GM12878 (cell line): Measurements from ENCODE around the gene C10orf90. TPM values are rescaled to one million over a fixed set of nuclear protein-coding genes. Genes with fewer than 3 reads are reported as not detected.

Source experiments
- ATAC-seq: fragments of 200-7000 bp; cut with Tn5 transposase; 3 replicates; pipeline ENCODE4 v1.9.1; 2020; ENCODE audit warnings: mild to moderate bottlenecking, moderate library complexity
- BruUV-seq: library from RNA; stranded (reverse); fragments of 400-500 nt; replicated peaks from 2 replicates; lab custom pipeline; 2021; lab: Mats Ljungman, UMichigan
- CTCF ChIA-PET: fragments of 300-600 bp; sonication (Branson Sonifier 250); formaldehyde crosslinking; extraction: SDS; loops from one replicate; lab custom pipeline; 2021; ENCODE audit warnings: inconsistent platforms; lab: Yijun Ruan, JAX
- POLR2A ChIA-PET: fragments of 350-600 bp; formaldehyde crosslinking; extraction: SDS; loops from one replicate; lab custom pipeline; 2021; ENCODE audit warnings: inconsistent platforms; lab: Charles Lee
- RAD21 ChIA-PET: fragments of 300-600 bp; sonication (Branson Sonifier 250); formaldehyde crosslinking; loops from one replicate; lab custom pipeline; 2023; ENCODE audit warnings: antibody characterized with exemption; ENCODE audit not compliant: unreplicated experiment; lab: Charles Lee
- SMC1A ChIA-PET: fragments of 300-600 bp; sonication (Branson Sonifier 250); formaldehyde crosslinking; loops from one replicate; lab custom pipeline; 2023; ENCODE audit not compliant: unreplicated experiment, uncharacterized antibody; lab: Charles Lee
- DNase-seq: peaks from one replicate; pipeline ENCODE4 v3.0.0-alpha.2; 2011; ENCODE audit warnings: low read depth, low spot score
- FAIRE-seq: peaks from 3 replicates; lab custom pipeline; 2011; peaks lifted over from hg19 to GRCh38; lab: Jason Lieb, UNC
- H2AFZ ChIP-seq: 2 replicates; pipeline ENCODE4 v1.6.0; 2011; ENCODE audit warnings: low read depth, low read length, control low read depth; ENCODE audit not compliant: control insufficient read depth
- H3K27ac ChIP-seq: 2 replicates; pipeline ENCODE4 v1.5.1; 2011; ENCODE audit warnings: control low read depth; ENCODE audit not compliant: control insufficient read depth, insufficient read depth
- H3K27me3 ChIP-seq, 2 experiments: replicated peaks in 1 of 2; 2 replicates each; pipeline versions ENCODE4 v1.6.0 to v1.6.1; 2011; ENCODE audit warnings: low read length in 1 of 2; ENCODE audit not compliant: control insufficient read depth in 2 of 2, insufficient read depth in 2 of 2
- H3K36me3 ChIP-seq, 2 experiments: 2 replicates each; pipeline ENCODE4 v1.5.1; 2011; ENCODE audit warnings: low read length in 1 of 2; ENCODE audit not compliant: control insufficient read depth in 2 of 2, insufficient read depth in 2 of 2
- H3K4me1 ChIP-seq: 2 replicates; pipeline ENCODE4 v1.6.1; 2011; ENCODE audit warnings: mild to moderate bottlenecking, low read length, moderate library complexity, mixed read lengths; ENCODE audit not compliant: control insufficient read depth, insufficient read depth
- H3K4me2 ChIP-seq: 2 replicates; pipeline ENCODE4 v1.6.0; 2011; ENCODE audit warnings: control low read depth; ENCODE audit not compliant: control insufficient read depth, insufficient read depth
- H3K4me3 ChIP-seq: fragments of 200-600 bp; sonication (generic); 2 replicates; pipeline ENCODE4 v1.5.1; 2016
- H3K79me2 ChIP-seq: 2 replicates; pipeline ENCODE4 v1.6.0; 2011; ENCODE audit warnings: low read length; ENCODE audit not compliant: control insufficient read depth, insufficient read depth
- H3K9ac ChIP-seq: 2 replicates; pipeline ENCODE4 v1.8.0; 2011; ENCODE audit warnings: low read length, control low read depth, mixed read lengths; ENCODE audit not compliant: control insufficient read depth, insufficient read depth
- H3K9me3 ChIP-seq: replicated peaks from 3 replicates; pipeline ENCODE4 v1.5.1; 2011; ENCODE audit warnings: mild to moderate bottlenecking, low read length; ENCODE audit not compliant: control insufficient read depth, insufficient read depth
- H4K20me1 ChIP-seq: 2 replicates; pipeline ENCODE4 v1.6.0; 2011; ENCODE audit not compliant: control insufficient read depth, insufficient read depth
- BMI1 ChIP-seq: fragments of 450-650 bp; IDR thresholded peaks from 2 replicates; pipeline ENCODE4 v1.6.1; 2016; ENCODE audit warnings: mild to moderate bottlenecking, moderate library complexity, borderline replicate concordance
- BRCA1 ChIP-seq: IDR thresholded peaks from 2 replicates; pipeline ENCODE4 v1.6.1; 2011; ENCODE audit warnings: low read depth, low read length, improper control_type of control experiment
- GABPA ChIP-seq: IDR thresholded peaks from 2 replicates; pipeline ENCODE4 v1.6.1; 2014; ENCODE audit warnings: antibody characterized with exemption, low read depth, mild to moderate bottlenecking, inconsistent platforms
- KLF5 ChIP-seq: fragments of 450-650 bp; IDR thresholded peaks from 2 replicates; pipeline ENCODE4 v1.6.1; 2014; ENCODE audit warnings: mild to moderate bottlenecking; ENCODE audit not compliant: partially characterized antibody
- NRF1 ChIP-seq: conservative IDR thresholded peaks from 2 replicates; pipeline ENCODE4 v1.6.1; 2011; ENCODE audit warnings: mild to moderate bottlenecking, low read depth, low read length, improper control_type of control experiment
- PAX8 ChIP-seq: fragments of 450-650 bp; IDR thresholded peaks from 2 replicates; pipeline ENCODE4 v1.6.1; 2017; ENCODE audit warnings: mild to moderate bottlenecking, moderate library complexity
- SIN3A ChIP-seq: IDR thresholded peaks from 2 replicates; pipeline ENCODE4 v1.6.1; 2012; ENCODE audit warnings: low read depth, low read length, improper control_type of control experiment
- SPI1 ChIP-seq: IDR thresholded peaks from 2 replicates; pipeline ENCODE4 v1.6.1; 2011; ENCODE audit warnings: low read depth, mild to moderate bottlenecking, low read length, moderate library complexity, borderline replicate concordance; ENCODE audit not compliant: insufficient read depth
- ZZZ3 ChIP-seq: IDR thresholded peaks from 2 replicates; pipeline ENCODE4 v1.6.1; 2011; ENCODE audit warnings: low read depth; ENCODE audit not compliant: control insufficient read depth, insufficient read length
- WGBS: methylation state at CpG from one replicate; pipeline ENCODE4 v1.1.6; 2016; ENCODE audit warnings: low lambda C conversion rate; ENCODE audit not compliant: insufficient replicate concordance, insufficient coverage; ENCODE audit errors: missing lambda C conversion rate; 5-methylcytosine and 5-hydroxymethylcytosine counted together
- in situ Hi-C: fragments of 300-500 bp; cut with MboI; formaldehyde crosslinking; loops from 9 replicates; pipeline ENCODE4 v1.14.3; 2018; ENCODE audit warnings: mixed read lengths
- intact Hi-C: fragments of 100-400 bp; cut with micrococcal nuclease; formaldehyde crosslinking; loops from one replicate; pipeline ENCODE4 v1.14.2; 2022; ENCODE audit not compliant: unreplicated experiment
- polyA plus RNA-seq, 11 experiments: library from polyadenylated mRNA; depleted of rRNA in 4 of 11; unstranded in 6 of 11; stranded (reverse) in 5 of 11; fragments of >200 nt; fragmentation: Nextera tagmentation in 4 of 11; fragmentation: Illumina TruSeq in 1 of 11; extraction: Ambion mirVana in 4 of 11; extraction: Trizol in 1 of 11; gene quantifications; 1 replicate in 1 of 11; 2 replicates in 10 of 11; pipeline versions ENCODE4 v1.2.1 to v1.2.3, GENCODE V29; 2011 to 2016; ENCODE audit warnings: inconsistent platforms in 2 of 11, missing spikeins in 2 of 11, low read depth in 1 of 11
- total RNA-seq, 4 experiments: library from RNA; depleted of rRNA in 3 of 4; stranded (reverse); fragments of >200 nt in 3 of 4; fragmentation: Illumina TruSeq in 1 of 4; extraction: Trizol in 1 of 4; gene quantifications; 2 replicates each; pipeline versions ENCODE4 v1.2.1 to v1.2.3, GENCODE V29; 2013 to 2021
- TF ChIP-seq, protein P1 (sequence below): fragments of 450-650 bp; IDR thresholded peaks from 2 replicates; pipeline ENCODE4 v1.6.1; 2016; ENCODE audit warnings: mild to moderate bottlenecking
- TF ChIP-seq, protein P2 (sequence below): IDR thresholded peaks from 2 replicates; pipeline ENCODE4 v1.6.1; 2011; ENCODE audit warnings: borderline replicate concordance, low read depth, mild to moderate bottlenecking, moderate library complexity, low read length; ENCODE audit not compliant: insufficient read depth, poor library complexity, severe bottlenecking

C10orf90 gene
- total and polyA plus RNA-seq, 10 of the 15 experiments (the other 5 are each of a cell fraction or from before 2014, with no cell fraction given): 0.04 TPM; not detected in 9

DNA sequence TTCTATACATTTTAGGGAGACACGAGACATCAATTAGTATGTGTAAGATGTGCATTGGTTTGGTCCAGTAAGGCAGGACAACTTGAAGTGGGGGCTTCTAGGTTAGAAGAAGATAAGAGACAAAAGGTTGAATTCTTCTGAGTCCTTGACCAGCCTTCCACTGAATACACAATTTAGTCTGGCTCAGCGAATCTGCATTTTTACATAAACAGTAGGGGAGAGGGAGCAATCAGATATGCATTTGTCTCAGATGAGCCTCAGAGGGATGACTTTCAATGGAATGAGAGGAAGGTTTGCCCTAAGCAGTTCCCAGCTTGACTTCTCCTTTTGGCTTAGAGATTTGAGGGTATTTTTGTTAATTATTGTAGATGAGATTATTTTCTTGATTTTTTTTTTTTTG lies 20.0 kb upstream of the C10orf90 start (continued):
- TF ChIP-seq BMI1 (no peak), BRCA1 (no peak), KLF5 (no peak)
- TF ChIP-seq, protein P1, sequence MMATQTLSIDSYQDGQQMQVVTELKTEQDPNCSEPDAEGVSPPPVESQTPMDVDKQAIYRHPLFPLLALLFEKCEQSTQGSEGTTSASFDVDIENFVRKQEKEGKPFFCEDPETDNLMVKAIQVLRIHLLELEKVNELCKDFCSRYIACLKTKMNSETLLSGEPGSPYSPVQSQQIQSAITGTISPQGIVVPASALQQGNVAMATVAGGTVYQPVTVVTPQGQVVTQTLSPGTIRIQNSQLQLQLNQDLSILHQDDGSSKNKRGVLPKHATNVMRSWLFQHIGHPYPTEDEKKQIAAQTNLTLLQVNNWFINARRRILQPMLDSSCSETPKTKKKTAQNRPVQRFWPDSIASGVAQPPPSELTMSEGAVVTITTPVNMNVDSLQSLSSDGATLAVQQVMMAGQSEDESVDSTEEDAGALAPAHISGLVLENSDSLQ: no peak

DNA sequence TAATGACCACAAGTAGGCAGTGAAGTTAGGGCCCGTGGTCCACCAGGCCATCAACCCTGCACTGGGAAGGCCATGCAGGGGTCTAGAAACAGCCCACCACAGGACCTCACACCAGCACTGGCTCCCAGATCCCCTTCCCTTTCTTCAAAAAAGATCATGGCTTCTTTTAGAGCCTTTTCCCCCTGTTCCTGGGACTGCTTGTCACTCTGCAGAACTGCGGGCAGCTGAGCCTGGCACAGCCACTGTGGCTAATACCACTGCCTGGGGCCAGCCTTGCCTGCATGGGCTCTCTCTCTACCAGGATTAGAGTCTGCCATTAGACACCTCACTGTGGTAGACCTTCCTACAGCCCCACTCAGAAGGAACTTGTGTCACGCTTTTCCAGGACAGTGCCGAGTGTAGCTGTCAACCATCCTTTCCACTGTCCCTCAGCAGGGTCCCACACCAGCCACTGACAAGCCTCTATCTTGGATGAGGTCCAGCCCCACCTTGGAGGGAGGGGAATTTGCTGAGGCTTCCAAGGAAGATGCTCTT lies 19.0 kb upstream of the C10orf90 start:
- Histone ChIP-seq H3K9me3 (no peaks in the 10 kb centered on the region; the same call in 2 of the 3 replicates), H3K4me3 (no peak overlapping the region), H3K4me1 (no peaks in the 10 kb centered on the region), H2AFZ (no peak overlapping the region), H3K79me2 (no peaks in the 10 kb centered on the region), H3K36me3 (no peaks in the 10 kb centered on the region), H4K20me1 (no peaks in the 10 kb centered on the region), H3K27ac (no peak overlapping the region), H3K4me2 (no peak overlapping the region), H3K9ac (no peak overlapping the region), H3K27me3 (no peaks in the 10 kb centered on the region)
- BruUV-seq: no TSS peak
- POLR2A ChIA-PET: no interaction called here
- ATAC-seq: no peak
- intact Hi-C loops (no loop called here), in situ Hi-C loops (no loop called here)
- WGBS: 12% methylated on average over 4 of the region's 4 CpGs
- CTCF ChIA-PET: no interaction called here
- DNase-seq: no peak
- RAD21 ChIA-PET: no interaction called here
- TF ChIP-seq PAX8: no peak
- TF ChIP-seq SIN3A: no peak
- TF ChIP-seq NRF1: no peak
- no peak for TF ChIP-seq SPI1
- no peak for TF ChIP-seq ZZZ3
- TF ChIP-seq, protein P2, sequence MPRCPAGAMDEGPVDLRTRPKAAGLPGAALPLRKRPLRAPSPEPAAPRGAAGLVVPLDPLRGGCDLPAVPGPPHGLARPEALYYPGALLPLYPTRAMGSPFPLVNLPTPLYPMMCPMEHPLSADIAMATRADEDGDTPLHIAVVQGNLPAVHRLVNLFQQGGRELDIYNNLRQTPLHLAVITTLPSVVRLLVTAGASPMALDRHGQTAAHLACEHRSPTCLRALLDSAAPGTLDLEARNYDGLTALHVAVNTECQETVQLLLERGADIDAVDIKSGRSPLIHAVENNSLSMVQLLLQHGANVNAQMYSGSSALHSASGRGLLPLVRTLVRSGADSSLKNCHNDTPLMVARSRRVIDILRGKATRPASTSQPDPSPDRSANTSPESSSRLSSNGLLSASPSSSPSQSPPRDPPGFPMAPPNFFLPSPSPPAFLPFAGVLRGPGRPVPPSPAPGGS: no peak
- TF ChIP-seq BRCA1: no peak
- no peak for TF ChIP-seq KLF5
- TF ChIP-seq GABPA: no peak
- SMC1A ChIA-PET: no interaction called here
- FAIRE-seq: no peak
